HG03280 (cell line): ENCODE data around the gene PLCG1.

Experiments
- ATAC-seq: cut with Tn5 transposase; IDR thresholded peaks from one replicate; pipeline ENCODE4 v1.9.1; 2021; ENCODE audit warnings: mild to moderate bottlenecking, moderate library complexity; ENCODE audit not compliant: unreplicated experiment

Gene PLCG1

GRCh38 chr20:41166201-41167117, 29.1 kb downstream of the PLCG1 start:
- no peak for ATAC-seq

GRCh38 chr20:41167118-41167470, 29.8 kb downstream of the PLCG1 start:
- no peak for ATAC-seq

GRCh38 chr20:41167481-41168253, 30.3 kb downstream of the PLCG1 start:
- no peak for ATAC-seq

GRCh38 chr20:41168281-41169161, 31.2 kb downstream of the PLCG1 start:
- no peak for ATAC-seq

- ATAC-seq: no peak
These were observed 31.9 kb downstream of the PLCG1 start for GRCh38 chr20:41169162-41169690.

GRCh38 chr20:41169791-41170351, 32.5 kb downstream of the PLCG1 start:
- ATAC-seq: no peak

- ATAC-seq: no peak
These were observed 33.2 kb downstream of the PLCG1 start for GRCh38 chr20:41170386-41171105.

GRCh38 chr20:41171736-41172295, 34.5 kb downstream of the PLCG1 start:
- no peak for ATAC-seq

- no peak for ATAC-seq
These were observed 35.2 kb downstream of the PLCG1 start for GRCh38 chr20:41172296-41173140.

- peak; percentile 55 for ATAC-seq
These were observed 35.9 kb downstream of the PLCG1 start for GRCh38 chr20:41173161-41173721.

- no peak for ATAC-seq
These were observed 36.5 kb downstream of the PLCG1 start for GRCh38 chr20:41173791-41174341.

GRCh38 chr20:41174373-41174772, 37.0 kb downstream of the PLCG1 start:
- no peak for ATAC-seq

- ATAC-seq: no peak
These were observed 37.4 kb downstream of the PLCG1 start for GRCh38 chr20:41174782-41175181.

GRCh38 chr20:41175201-41175651, 37.9 kb downstream of the PLCG1 start:
- ATAC-seq: no peak

- ATAC-seq: no peak
These were observed 38.5 kb downstream of the PLCG1 start for GRCh38 chr20:41175727-41176330.

GRCh38 chr20:41176711-41177552, 39.6 kb downstream of the PLCG1 start:
- no peak for ATAC-seq

- no peak for ATAC-seq
These were observed 40.3 kb downstream of the PLCG1 start for GRCh38 chr20:41177636-41178035.
